ENCODE results near the gene TPRN. TPM values are rescaled to one million over a fixed set of nuclear protein-coding genes. Genes with fewer than 3 reads are reported as not detected.
A peak's percentile ranks its signal among the peaks of the same experiment; 100 is the strongest.

The TPRN gene
- total and polyA plus RNA-seq, 12 donors, result 10.2 to 31.5 (median 20.4) TPM

GRCh38 chr9:137167747-137168572, 32.6 kb downstream of the TPRN start:
- peaks cover 60 to 99% (median 87%) of the 10 kb centered on the region in 7 donors for H3K27me3 ChIP-seq
- peak in 3 of 8 donors; percentile 4 to 21 (median 11) for ATAC-seq
- peaks cover 13 to 35% (median 26%) of the 10 kb centered on the region in 9 donors for H3K4me1 ChIP-seq
- intact Hi-C loops (cut with DNase I), result no loop called here
- 4 to 6% methylated on average over 55 to 57 of the region's 57 CpGs for WGBS, 2 donors
- H3K36me3 ChIP-seq, result no peaks in the 10 kb centered on the region
- DNase-seq, result no peak
- TF ChIP-seq, protein P1, sequence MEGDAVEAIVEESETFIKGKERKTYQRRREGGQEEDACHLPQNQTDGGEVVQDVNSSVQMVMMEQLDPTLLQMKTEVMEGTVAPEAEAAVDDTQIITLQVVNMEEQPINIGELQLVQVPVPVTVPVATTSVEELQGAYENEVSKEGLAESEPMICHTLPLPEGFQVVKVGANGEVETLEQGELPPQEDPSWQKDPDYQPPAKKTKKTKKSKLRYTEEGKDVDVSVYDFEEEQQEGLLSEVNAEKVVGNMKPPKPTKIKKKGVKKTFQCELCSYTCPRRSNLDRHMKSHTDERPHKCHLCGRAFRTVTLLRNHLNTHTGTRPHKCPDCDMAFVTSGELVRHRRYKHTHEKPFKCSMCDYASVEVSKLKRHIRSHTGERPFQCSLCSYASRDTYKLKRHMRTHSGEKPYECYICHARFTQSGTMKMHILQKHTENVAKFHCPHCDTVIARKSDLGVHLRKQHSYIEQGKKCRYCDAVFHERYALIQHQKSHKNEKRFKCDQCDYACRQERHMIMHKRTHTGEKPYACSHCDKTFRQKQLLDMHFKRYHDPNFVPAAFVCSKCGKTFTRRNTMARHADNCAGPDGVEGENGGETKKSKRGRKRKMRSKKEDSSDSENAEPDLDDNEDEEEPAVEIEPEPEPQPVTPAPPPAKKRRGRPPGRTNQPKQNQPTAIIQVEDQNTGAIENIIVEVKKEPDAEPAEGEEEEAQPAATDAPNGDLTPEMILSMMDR (IDR thresholded peaks at IDR 0.05), result no peak
- no peak overlapping the region for H3K27ac ChIP-seq
- peak overlapping the region in 9 of 10 donors; percentile 32 to 52 (median 41) for H3K4me3 ChIP-seq
- no peaks in the 10 kb centered on the region for H3K9me3 ChIP-seq

DNA sequence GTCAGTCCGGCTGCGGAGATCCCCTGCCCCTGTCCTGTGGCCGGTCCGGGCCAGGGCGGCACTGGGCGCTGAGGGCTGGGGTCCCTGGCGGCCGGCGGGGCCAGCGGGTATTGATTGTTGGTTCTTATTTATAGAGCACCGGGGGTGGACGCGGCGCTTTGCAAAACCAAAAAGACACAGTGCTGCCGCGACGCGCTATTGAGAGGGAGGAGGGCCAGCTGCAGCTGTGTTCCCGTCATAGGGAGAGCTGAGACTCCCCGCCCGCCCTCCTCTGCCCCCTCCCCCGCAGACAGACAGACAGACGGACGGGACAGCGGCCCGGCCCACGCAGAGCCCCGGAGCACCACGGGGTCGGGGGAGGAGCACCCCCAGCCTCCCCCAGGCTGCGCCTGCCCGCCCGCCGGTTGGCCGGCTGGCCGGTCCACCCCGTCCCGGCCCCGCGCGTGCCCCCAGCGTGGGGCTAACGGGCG, 33.2 kb downstream of the TPRN start:
- H3K4me3 ChIP-seq, result peak overlapping the region in 1 of 10 donors; percentile 35
- H3K4me1 ChIP-seq, result peaks cover 17 to 42% (median 32%) of the 10 kb centered on the region in 9 donors
- H3K9me3 ChIP-seq, result no peaks in the 10 kb centered on the region
- intact Hi-C loops (cut with DNase I), result no loop called here
- TF ChIP-seq, protein P1 (IDR thresholded peaks at IDR 0.05), result no peak
- H3K27me3 ChIP-seq, result peaks cover 63 to 99% (median 93%) of the 10 kb centered on the region in 7 donors
- no peak for DNase-seq
- H3K36me3 ChIP-seq, result no peaks in the 10 kb centered on the region
- 27% methylated on average over 33 to 44 of the region's 44 CpGs for WGBS, 2 donors
- ATAC-seq, result no peak
- no peak overlapping the region for H3K27ac ChIP-seq

GRCh38 chr9:137166380-137167229, 33.9 kb downstream of the TPRN start:
- 65 to 69% methylated on average over 22 of the region's 22 CpGs for WGBS, 2 donors
- H3K36me3 ChIP-seq, result no peaks in the 10 kb centered on the region
- DNase-seq (no peak), ATAC-seq (no peak)
- intact Hi-C loops (cut with DNase I), result no loop called here
- no peak overlapping the region for H3K4me3 ChIP-seq
- H3K4me1 ChIP-seq, result peaks cover 17 to 44% (median 39%) of the 10 kb centered on the region in 9 donors
- H3K27me3 ChIP-seq, result peaks cover 70 to 99% (median 97%) of the 10 kb centered on the region in 7 donors
- H3K9me3 ChIP-seq, result no peaks in the 10 kb centered on the region
- TF ChIP-seq, protein P1 (IDR thresholded peaks at IDR 0.05), result no peak
- no peak overlapping the region for H3K27ac ChIP-seq

GRCh38 chr9:137165250-137165836, 35.2 kb downstream of the TPRN start:
- Histone ChIP-seq H3K4me3 (no peak overlapping the region), H3K27me3 (peaks cover 78 to 100% (median 98%) of the 10 kb centered on the region in 7 donors), H3K9me3 (no peaks in the 10 kb centered on the region), H3K4me1 (peaks cover 17 to 44% (median 39%) of the 10 kb centered on the region in 9 donors), H3K27ac (no peak overlapping the region), H3K36me3 (no peaks in the 10 kb centered on the region)
- 82 to 84% methylated on average over 32 of the region's 32 CpGs for WGBS, 2 donors
- ATAC-seq (no peak), DNase-seq (no peak)
- TF ChIP-seq, protein P1 (IDR thresholded peaks at IDR 0.05), result no peak
- intact Hi-C loops (cut with DNase I), result no loop called here

Data from heart right ventricle (tissue), 16 donors.